Loucy (cell line): ENCODE data around the gene TMIGD3.

ENCODE experiments used
- H2AFZ ChIP-seq: fragments of 200-600 bp; sonication (generic); 2 replicates; pipeline ENCODE4 v1.6.0; 2016; ENCODE audit warnings: antibody characterized with exemption, mild to moderate bottlenecking, low read length, moderate library complexity
- H3F3A ChIP-seq: fragments of 200-600 bp; 2 replicates; pipeline ENCODE4 v1.6.0; 2016; ENCODE audit warnings: antibody characterized with exemption, low read depth, mild to moderate bottlenecking
- H3K27me3 ChIP-seq: fragments of 200-600 bp; sonication (generic); 2 replicates; pipeline ENCODE4 v1.6.1; 2014; ENCODE audit warnings: low read length, mild to moderate bottlenecking; ENCODE audit not compliant: insufficient read depth, poor library complexity, severe bottlenecking
- H3K36me3 ChIP-seq: fragments of 200-600 bp; sonication (generic); 2 replicates; pipeline ENCODE4 v1.6.1; 2016; ENCODE audit warnings: low read length; ENCODE audit not compliant: insufficient read depth
- H3K4me1 ChIP-seq: fragments of 200-600 bp; sonication (generic); 2 replicates; pipeline ENCODE4 v1.5.1; 2014; ENCODE audit warnings: low read length, mild to moderate bottlenecking; ENCODE audit not compliant: insufficient read depth, poor library complexity, severe bottlenecking
- H3K4me2 ChIP-seq: fragments of 200-600 bp; sonication (generic); 2 replicates; pipeline ENCODE4 v1.6.0; 2014; ENCODE audit warnings: antibody characterized with exemption, low read length, low read depth, mild to moderate bottlenecking; ENCODE audit not compliant: poor library complexity, severe bottlenecking
- H3K4me3 ChIP-seq: fragments of 200-600 bp; sonication (generic); 2 replicates; pipeline ENCODE4 v1.5.1; 2014; ENCODE audit warnings: low read length, mild to moderate bottlenecking, mixed read lengths; ENCODE audit not compliant: poor library complexity, severe bottlenecking
- H3K79me2 ChIP-seq: fragments of 200-600 bp; sonication (generic); 2 replicates; pipeline ENCODE4 v1.6.1; 2014; ENCODE audit warnings: low read length; ENCODE audit not compliant: insufficient read depth
- H3K9ac ChIP-seq: fragments of 200-600 bp; sonication (generic); 2 replicates; pipeline ENCODE4 v1.6.0; 2014; ENCODE audit warnings: mild to moderate bottlenecking, low read depth, low read length, moderate library complexity; ENCODE audit not compliant: poor library complexity, severe bottlenecking
- H3K9me2 ChIP-seq: fragments of 200-600 bp; sonication (generic); replicated peaks from 2 replicates; pipeline ENCODE4 v1.6.1; 2016; ENCODE audit warnings: low read depth, low read length, mixed read lengths
- H3K9me3 ChIP-seq: fragments of 200-600 bp; sonication (generic); 2 replicates; pipeline ENCODE4 v1.6.1; 2014; ENCODE audit warnings: mild to moderate bottlenecking, antibody characterized with exemption, low read length, low read depth; ENCODE audit not compliant: insufficient read depth
- H4K20me1 ChIP-seq: fragments of 200-600 bp; sonication (generic); 2 replicates; pipeline ENCODE4 v1.6.0; 2014; ENCODE audit warnings: antibody characterized with exemption, low read length, mild to moderate bottlenecking; ENCODE audit not compliant: insufficient read depth, poor library complexity, severe bottlenecking
- EZH2phosphoT487 ChIP-seq: fragments of 200-600 bp; IDR thresholded peaks from 2 replicates; pipeline ENCODE4 v1.6.1; 2018; ENCODE audit warnings: antibody characterized with exemption, mild to moderate bottlenecking, moderate library complexity, borderline replicate concordance
- TF ChIP-seq, protein P1 (sequence below): fragments of 200-600 bp; sonication (generic); conservative IDR thresholded peaks from 2 replicates; pipeline ENCODE4 v1.5.1; 2014; ENCODE audit warnings: mild to moderate bottlenecking, antibody characterized with exemption, low read length

The TMIGD3 gene

GRCh38 chr1:111497592-111497991, 5.8 kb downstream of the TMIGD3 start:
- H3F3A ChIP-seq = no peaks in the 10 kb centered on the region
- H3K4me3 ChIP-seq = no peak overlapping the region
- H3K36me3 ChIP-seq = no peaks in the 10 kb centered on the region
- no peaks in the 10 kb centered on the region for H4K20me1 ChIP-seq
- no peaks in the 10 kb centered on the region for H3K27me3 ChIP-seq
- H3K79me2 ChIP-seq = no peaks in the 10 kb centered on the region
- H3K4me1 ChIP-seq = peaks cover 11% of the 10 kb centered on the region
- TF ChIP-seq, protein P1, sequence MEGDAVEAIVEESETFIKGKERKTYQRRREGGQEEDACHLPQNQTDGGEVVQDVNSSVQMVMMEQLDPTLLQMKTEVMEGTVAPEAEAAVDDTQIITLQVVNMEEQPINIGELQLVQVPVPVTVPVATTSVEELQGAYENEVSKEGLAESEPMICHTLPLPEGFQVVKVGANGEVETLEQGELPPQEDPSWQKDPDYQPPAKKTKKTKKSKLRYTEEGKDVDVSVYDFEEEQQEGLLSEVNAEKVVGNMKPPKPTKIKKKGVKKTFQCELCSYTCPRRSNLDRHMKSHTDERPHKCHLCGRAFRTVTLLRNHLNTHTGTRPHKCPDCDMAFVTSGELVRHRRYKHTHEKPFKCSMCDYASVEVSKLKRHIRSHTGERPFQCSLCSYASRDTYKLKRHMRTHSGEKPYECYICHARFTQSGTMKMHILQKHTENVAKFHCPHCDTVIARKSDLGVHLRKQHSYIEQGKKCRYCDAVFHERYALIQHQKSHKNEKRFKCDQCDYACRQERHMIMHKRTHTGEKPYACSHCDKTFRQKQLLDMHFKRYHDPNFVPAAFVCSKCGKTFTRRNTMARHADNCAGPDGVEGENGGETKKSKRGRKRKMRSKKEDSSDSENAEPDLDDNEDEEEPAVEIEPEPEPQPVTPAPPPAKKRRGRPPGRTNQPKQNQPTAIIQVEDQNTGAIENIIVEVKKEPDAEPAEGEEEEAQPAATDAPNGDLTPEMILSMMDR = no peak
- TF ChIP-seq EZH2phosphoT487 = no peak
- no peaks in the 10 kb centered on the region for H3K9me3 ChIP-seq
- no peak overlapping the region for H2AFZ ChIP-seq
- H3K9me2 ChIP-seq = no peaks in the 10 kb centered on the region
- H3K4me2 ChIP-seq = no peak overlapping the region
- no peak overlapping the region for H3K9ac ChIP-seq

- H3K9me2 ChIP-seq = no peaks in the 10 kb centered on the region
- H3K9ac ChIP-seq = no peak overlapping the region
- no peaks in the 10 kb centered on the region for H3F3A ChIP-seq
- no peak overlapping the region for H3K4me2 ChIP-seq
- no peaks in the 10 kb centered on the region for H3K27me3 ChIP-seq
- no peaks in the 10 kb centered on the region for H4K20me1 ChIP-seq
- peaks cover 7% of the 10 kb centered on the region for H3K4me1 ChIP-seq
- TF ChIP-seq, protein P1 = no peak
- no peak for TF ChIP-seq EZH2phosphoT487
- no peaks in the 10 kb centered on the region for H3K36me3 ChIP-seq
- no peak overlapping the region for H2AFZ ChIP-seq
- H3K4me3 ChIP-seq = no peak overlapping the region
- H3K9me3 ChIP-seq = no peaks in the 10 kb centered on the region
- no peaks in the 10 kb centered on the region for H3K79me2 ChIP-seq
Observed at GRCh38 chr1:111496398-111496797, 7.0 kb downstream of the TMIGD3 start.

DNA sequence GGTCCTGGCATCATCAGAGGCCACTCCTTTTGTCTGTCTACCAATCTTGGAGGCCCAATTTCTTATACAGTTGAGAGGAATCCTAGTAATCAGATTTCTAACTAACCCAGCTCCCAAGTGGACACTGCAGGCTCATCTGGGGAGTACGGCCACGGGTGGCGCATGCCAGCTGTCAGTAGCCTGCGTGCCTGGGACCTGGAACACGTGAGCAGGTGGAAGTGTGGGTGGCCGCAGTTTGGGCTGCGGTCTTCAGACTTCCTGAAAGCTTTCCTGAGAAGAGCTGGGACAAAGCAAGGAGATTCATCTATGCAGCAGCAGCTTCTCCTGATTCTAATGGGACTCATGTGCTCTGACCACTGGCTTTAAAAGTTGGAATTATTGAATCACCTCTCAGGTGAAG, 12.4 kb downstream of the TMIGD3 start:
- H3F3A ChIP-seq = no peaks in the 10 kb centered on the region
- TF ChIP-seq, protein P1 = no peak
- no peak for TF ChIP-seq EZH2phosphoT487

More for the DNA sequence above, 12.4 kb downstream of the TMIGD3 start:
- H3K4me2 ChIP-seq = no peak overlapping the region
- H3K4me3 ChIP-seq = no peak overlapping the region
- H3K9ac ChIP-seq = no peak overlapping the region
- no peaks in the 10 kb centered on the region for H3K4me1 ChIP-seq
- H3K36me3 ChIP-seq = no peaks in the 10 kb centered on the region
- no peak overlapping the region for H2AFZ ChIP-seq
- no peaks in the 10 kb centered on the region for H4K20me1 ChIP-seq
- H3K9me3 ChIP-seq = no peaks in the 10 kb centered on the region
- no peaks in the 10 kb centered on the region for H3K9me2 ChIP-seq
- H3K79me2 ChIP-seq = no peaks in the 10 kb centered on the region
- H3K27me3 ChIP-seq = no peaks in the 10 kb centered on the region
